ENCODE measurements around the gene C2CD4A.

DNA sequence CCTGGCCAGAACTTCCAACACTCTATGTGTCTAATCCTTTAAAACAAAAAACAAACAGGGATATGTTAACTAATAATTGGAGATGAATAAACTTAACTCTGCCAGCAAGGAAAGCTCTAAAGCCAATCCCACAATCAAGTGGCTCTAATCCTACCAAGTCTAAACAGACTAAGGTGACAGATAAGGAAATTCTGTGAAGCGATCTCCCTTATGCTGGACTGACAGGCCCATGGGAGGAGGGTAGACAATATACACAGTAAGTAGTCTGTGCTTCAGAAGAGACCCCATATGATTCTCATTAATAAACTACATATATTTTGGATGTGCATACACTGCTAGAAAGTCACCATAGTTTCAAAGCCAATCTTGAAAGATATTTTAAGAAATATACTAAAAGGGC is 16.7 kb upstream of the C2CD4A start:
- TF ChIP-seq CTCF (IDR thresholded peaks at IDR 0.05) (no peak), POLR2A (IDR thresholded peaks at IDR 0.05) (no peak)
